Astrocyte of the spinal cord (primary cell): ENCODE results near the gene PTPN4.

ENCODE experiments used
- DNase-seq: peaks from one replicate; pipeline ENCODE4 v3.0.0; 2011; ENCODE audit warnings: low read depth, low spot score
- H3K4me3 ChIP-seq: 2 replicates; pipeline ENCODE4 v1.5.1; 2011; ENCODE audit warnings: low read depth, mild to moderate bottlenecking, low read length, moderate library complexity
- in situ Hi-C: cut with HindIII; loops from 2 replicates; pipeline ENCODE4 v1.10.0; 2017; ENCODE audit warnings: low sequenced_read_pairs
- TF ChIP-seq, protein P1 (sequence below): IDR thresholded peaks from 2 replicates; pipeline ENCODE4 v1.5.1; 2012; ENCODE audit warnings: low read depth, mild to moderate bottlenecking, low read length, inconsistent platforms

PTPN4 gene

DNA sequence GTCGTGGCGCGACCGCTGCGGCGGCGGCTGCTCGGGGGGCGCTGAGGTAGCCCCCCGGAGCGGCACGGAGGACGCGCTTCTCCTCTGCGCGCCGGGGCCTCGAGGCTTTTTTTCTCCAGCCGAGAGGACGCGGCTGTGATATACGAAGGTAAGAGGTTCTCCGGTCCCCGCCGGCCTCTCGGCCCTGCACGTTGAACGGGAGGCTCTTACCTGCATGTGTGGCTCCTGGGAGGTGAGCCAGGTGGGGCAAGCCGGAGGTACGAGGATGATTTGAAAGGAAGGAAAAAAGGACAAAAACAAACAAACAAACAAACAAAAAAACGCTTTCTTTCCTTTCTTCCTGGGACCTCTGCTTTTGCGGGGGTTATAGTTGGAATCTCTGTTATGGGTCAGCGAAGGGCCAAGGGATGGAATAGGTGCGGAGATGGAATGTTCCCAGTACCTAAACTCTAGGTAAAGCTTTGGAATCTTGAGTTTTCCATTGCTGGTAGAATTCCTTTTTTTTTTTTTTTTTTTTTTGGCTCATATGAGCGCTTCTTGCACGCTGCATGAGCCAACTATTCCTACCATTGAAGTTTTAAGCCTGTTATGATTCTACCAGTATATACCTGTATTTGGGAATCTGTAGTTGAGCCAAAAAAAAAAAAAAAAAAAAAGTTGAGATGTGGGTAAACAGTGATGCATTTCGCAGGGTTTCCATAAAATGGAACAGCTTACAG is 674 bp downstream of the PTPN4 start:
- TF ChIP-seq, protein P1, sequence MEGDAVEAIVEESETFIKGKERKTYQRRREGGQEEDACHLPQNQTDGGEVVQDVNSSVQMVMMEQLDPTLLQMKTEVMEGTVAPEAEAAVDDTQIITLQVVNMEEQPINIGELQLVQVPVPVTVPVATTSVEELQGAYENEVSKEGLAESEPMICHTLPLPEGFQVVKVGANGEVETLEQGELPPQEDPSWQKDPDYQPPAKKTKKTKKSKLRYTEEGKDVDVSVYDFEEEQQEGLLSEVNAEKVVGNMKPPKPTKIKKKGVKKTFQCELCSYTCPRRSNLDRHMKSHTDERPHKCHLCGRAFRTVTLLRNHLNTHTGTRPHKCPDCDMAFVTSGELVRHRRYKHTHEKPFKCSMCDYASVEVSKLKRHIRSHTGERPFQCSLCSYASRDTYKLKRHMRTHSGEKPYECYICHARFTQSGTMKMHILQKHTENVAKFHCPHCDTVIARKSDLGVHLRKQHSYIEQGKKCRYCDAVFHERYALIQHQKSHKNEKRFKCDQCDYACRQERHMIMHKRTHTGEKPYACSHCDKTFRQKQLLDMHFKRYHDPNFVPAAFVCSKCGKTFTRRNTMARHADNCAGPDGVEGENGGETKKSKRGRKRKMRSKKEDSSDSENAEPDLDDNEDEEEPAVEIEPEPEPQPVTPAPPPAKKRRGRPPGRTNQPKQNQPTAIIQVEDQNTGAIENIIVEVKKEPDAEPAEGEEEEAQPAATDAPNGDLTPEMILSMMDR: no peak
- in situ Hi-C loops: no loop called here
- H3K4me3 ChIP-seq: peak overlapping the region; percentile 69
- DNase-seq: no peak

GRCh38 chr2:119760956-119761275 is 1.2 kb downstream of the PTPN4 start:
- peak; percentile 53 for DNase-seq
- TF ChIP-seq, protein P1: no peak
- H3K4me3 ChIP-seq: peak overlapping the region; percentile 69
- in situ Hi-C loops: no loop called here

DNA sequence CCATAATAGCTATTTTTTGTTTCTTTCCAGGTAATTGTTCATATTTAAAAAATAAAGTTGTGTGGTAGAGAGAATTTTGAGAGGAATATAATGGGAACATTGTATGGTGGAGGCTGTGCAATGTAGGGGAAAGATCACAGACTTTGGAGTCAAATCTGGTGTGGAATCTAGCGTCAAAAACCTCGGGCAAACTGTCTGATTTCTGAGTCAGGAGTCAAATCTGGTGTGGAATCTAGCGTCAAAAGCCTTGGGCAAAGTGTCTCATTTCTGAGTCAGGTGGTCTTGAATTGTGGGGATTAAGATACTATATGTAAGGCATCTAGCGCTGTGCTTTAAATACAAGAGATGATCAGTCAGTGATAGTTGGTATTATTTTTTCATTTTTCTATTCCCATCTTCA is 5.1 kb downstream of the PTPN4 start:
- in situ Hi-C loops: no loop called here
- H3K4me3 ChIP-seq: no peak overlapping the region
- no peak for DNase-seq
- TF ChIP-seq, protein P1: no peak

DNA sequence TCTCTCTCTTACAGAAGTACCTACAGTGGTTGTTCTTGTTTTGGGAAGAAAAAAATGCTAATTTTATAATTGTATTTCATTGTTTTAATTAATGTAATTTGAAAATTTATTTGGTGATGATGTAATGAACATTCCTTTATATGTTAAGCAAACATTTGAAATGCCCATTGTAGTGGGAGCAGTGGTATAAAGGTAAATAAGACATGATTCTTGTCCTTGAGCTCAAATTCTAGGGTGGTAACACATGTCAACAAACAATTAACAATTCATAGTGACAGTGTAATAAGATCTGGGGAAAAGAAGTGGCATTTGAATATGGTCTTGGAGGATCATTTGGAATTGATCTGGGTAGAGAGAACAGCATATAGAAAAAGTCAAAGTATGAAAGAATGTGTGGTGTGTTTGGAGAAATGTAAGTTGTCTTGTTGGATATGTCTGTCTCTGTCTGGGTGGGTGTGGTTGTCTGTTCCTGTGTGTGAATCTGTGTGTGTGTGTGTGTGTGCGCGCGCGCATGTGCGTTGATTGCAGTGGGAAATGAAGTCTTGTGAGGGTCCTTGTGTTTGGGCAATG is 5.8 kb downstream of the PTPN4 start:
- H3K4me3 ChIP-seq: no peak overlapping the region
- no peak for DNase-seq
- TF ChIP-seq, protein P1: no peak
- in situ Hi-C loops: no loop called here

DNA sequence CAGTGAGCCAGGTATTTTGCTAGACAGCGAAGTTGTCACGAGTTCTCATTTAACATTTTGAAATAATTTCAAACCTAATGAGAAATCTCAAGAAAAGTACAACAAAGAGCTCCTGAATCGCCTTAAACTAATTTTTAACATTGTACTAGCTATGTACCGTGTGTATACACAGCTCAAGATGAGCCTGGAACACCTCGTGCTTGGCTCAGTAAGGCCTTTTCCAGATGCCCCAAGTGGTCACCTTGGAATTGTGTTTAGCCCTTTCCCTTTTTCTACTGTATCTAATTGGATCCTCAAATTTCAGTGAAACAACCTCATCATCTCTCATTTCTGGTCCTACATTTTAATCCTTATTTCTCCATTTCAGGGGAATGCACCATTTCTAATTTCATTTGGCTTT is 7.2 kb downstream of the PTPN4 start:
- TF ChIP-seq, protein P1: no peak
- in situ Hi-C loops: no loop called here

DNA sequence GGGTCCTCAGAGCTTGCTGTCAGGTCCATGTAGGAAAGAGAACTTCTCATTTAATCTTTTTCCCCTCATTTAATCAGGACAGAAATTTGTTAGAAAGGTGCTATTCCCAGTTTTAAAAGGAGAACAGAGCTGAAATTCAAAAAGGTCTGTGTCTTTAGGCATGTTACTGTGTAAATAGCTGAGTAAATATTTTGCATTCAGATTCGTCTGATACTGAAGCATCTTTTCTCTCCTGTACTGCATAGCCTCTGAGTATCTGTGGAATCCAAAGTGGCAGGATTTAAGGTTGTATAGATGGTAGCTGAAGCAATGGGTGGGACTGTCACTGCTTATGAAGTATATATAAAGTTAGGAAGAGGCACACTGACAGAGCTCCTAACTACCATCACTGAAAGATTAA is 9.0 kb downstream of the PTPN4 start:
- DNase-seq: no peak
- TF ChIP-seq, protein P1: no peak
- in situ Hi-C loops: no loop called here
- no peak overlapping the region for H3K4me3 ChIP-seq

More for the DNA sequence above, 7.2 kb downstream of the PTPN4 start:
- DNase-seq: no peak
- no peak overlapping the region for H3K4me3 ChIP-seq
